NB4 (cell line): ENCODE results near the gene MINDY3.
"Not testable (repeated sequence)": the region's sequence is repeated elsewhere in the genome, so short reads cannot be mapped to it uniquely, and the experiment has no call there.

Source experiments
- CTCF ChIP-seq: IDR thresholded peaks from one replicate; pipeline ENCODE4 v1.5.1; 2012; ENCODE audit warnings: low read depth, low read length
- MYC ChIP-seq: IDR thresholded peaks from 2 replicates; pipeline ENCODE4 v1.6.1; 2011; ENCODE audit warnings: low read depth, low read length
- POLR2A ChIP-seq: IDR thresholded peaks from 2 replicates; pipeline ENCODE4 v1.6.1; 2011; ENCODE audit warnings: mild to moderate bottlenecking; ENCODE audit not compliant: insufficient read length; ENCODE audit errors: extremely low read depth
- TF ChIP-seq, protein P1 (sequence below): IDR thresholded peaks from 2 replicates; pipeline ENCODE4 v1.6.1; 2011; ENCODE audit warnings: low read depth, low read length

DNA sequence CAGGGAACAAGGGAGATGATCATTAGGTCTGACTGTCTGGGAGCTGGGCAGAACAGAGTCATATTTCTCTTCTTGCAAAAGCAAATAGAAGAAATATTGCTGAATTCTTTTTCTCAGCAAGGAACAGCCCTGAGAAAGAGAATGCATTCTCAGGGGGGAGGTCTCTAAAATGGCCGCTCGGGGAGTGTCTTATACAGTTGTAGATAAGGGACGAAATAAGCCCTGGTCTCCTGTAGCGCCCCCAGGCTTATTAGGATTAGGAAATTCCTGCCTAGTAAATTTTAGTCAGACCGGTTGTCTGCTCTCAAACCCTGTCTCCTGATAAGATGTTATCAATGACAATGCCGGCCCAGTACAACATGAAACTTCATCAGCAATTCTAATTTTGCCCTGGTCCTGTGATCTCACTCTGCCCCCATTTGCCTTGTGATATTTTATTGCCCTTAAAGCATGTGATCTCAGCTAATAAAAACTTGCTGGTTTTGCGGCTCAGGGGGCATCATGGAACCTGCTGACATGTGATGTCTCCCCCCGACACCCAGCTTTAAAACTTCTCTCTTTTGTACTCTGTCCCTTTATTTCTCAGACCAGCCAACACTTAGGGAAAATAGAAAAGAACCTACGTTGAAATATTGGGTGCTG, 9.8 kb downstream of the MINDY3 start:
- not testable (repeated sequence) for TF ChIP-seq POLR2A, CTCF, MYC
- TF ChIP-seq, protein P1, sequence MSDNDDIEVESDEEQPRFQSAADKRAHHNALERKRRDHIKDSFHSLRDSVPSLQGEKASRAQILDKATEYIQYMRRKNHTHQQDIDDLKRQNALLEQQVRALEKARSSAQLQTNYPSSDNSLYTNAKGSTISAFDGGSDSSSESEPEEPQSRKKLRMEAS: not testable (repeated sequence)
